ENCODE measurements around the gene POLE4. TPM values are rescaled to one million over a fixed set of nuclear protein-coding genes. Genes with fewer than 3 reads are reported as not detected.

The POLE4 gene
- total RNA-seq, 4 donors from 2014 or later, result 22.3 to 49.5 (median 30.9) TPM

- no peak overlapping the region for H3K27ac ChIP-seq
- H3K36me3 ChIP-seq, result no peaks in the 10 kb centered on the region
- no peaks in the 10 kb centered on the region for H3K4me1 ChIP-seq
- intact Hi-C loops (cut with DNase I; ENCODE audit: low total_unique reads) (no loop called here), in situ Hi-C loops (cut with MboI; ENCODE audit: low sequenced_read_pairs in 4 of 4) (no loop called here)
- no peaks in the 10 kb centered on the region for H3K9me3 ChIP-seq
- H3K27me3 ChIP-seq, result no peaks in the 10 kb centered on the region
- no peak for TF ChIP-seq POLR2A (IDR thresholded peaks at IDR 0.05)
- TF ChIP-seq, protein P1, sequence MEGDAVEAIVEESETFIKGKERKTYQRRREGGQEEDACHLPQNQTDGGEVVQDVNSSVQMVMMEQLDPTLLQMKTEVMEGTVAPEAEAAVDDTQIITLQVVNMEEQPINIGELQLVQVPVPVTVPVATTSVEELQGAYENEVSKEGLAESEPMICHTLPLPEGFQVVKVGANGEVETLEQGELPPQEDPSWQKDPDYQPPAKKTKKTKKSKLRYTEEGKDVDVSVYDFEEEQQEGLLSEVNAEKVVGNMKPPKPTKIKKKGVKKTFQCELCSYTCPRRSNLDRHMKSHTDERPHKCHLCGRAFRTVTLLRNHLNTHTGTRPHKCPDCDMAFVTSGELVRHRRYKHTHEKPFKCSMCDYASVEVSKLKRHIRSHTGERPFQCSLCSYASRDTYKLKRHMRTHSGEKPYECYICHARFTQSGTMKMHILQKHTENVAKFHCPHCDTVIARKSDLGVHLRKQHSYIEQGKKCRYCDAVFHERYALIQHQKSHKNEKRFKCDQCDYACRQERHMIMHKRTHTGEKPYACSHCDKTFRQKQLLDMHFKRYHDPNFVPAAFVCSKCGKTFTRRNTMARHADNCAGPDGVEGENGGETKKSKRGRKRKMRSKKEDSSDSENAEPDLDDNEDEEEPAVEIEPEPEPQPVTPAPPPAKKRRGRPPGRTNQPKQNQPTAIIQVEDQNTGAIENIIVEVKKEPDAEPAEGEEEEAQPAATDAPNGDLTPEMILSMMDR (IDR thresholded peaks at IDR 0.05 in 4 of 5, conservative IDR thresholded peaks at IDR 0.05 in 1 of 5), result no peak
- ATAC-seq (no peak), DNase-seq (no peak)
- no peak overlapping the region for H3K4me3 ChIP-seq
These were observed 16.2 kb upstream of the POLE4 start for GRCh38 chr2:74942263-74942662.

DNA sequence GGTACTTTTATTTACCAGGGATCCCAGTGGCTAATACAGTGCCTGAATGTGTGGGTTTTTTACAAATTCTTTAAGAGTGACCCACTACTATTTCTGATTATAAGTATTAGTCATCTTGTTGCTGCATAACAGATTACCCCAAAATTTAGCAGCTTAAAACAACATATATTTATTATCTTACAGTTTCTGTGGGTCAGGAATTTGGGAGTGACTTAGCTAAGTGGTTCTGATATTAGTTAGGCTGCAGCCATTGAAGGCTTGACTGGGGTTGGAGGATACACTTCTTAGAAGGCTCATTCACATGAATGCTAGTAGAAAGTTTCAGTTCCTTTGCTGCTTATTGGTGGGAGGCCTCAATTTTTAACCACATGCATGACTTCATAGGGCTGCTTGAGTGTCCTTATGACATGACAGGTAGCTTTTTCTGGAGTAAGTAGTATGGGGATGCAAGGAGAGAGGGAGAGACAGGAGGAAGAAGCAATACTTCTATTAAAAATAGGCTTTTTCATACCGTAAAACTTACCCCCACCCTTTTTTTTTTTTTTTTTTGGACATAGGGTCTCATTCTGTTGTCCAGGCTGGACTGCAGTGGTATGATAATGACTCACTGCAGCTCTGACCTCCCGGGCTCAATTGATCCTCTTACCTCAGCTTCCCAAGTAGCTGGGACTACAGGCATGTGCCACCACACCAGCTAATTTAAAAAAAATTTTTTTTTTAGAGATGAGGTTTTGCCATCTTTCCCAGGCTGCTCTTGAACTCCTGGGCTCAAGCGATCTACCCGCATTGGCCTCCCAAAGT, 13.3 kb upstream of the POLE4 start:
- no peak overlapping the region for H3K27ac ChIP-seq
- H3K9me3 ChIP-seq, result no peaks in the 10 kb centered on the region
- no peak overlapping the region for H3K4me3 ChIP-seq
- no peaks in the 10 kb centered on the region for H3K4me1 ChIP-seq
- no peaks in the 10 kb centered on the region for H3K27me3 ChIP-seq
- intact Hi-C loops (cut with DNase I; ENCODE audit: low total_unique reads), result no loop called here
- DNase-seq, result no peak
- H3K36me3 ChIP-seq, result no peaks in the 10 kb centered on the region
- in situ Hi-C loops (cut with MboI; ENCODE audit: low sequenced_read_pairs in 4 of 4), result no loop called here
- no peak for ATAC-seq
- TF ChIP-seq POLR2A (IDR thresholded peaks at IDR 0.05), result no peak
- TF ChIP-seq, protein P1 (IDR thresholded peaks at IDR 0.05 in 4 of 5, conservative IDR thresholded peaks at IDR 0.05 in 1 of 5), result no peak

DNA sequence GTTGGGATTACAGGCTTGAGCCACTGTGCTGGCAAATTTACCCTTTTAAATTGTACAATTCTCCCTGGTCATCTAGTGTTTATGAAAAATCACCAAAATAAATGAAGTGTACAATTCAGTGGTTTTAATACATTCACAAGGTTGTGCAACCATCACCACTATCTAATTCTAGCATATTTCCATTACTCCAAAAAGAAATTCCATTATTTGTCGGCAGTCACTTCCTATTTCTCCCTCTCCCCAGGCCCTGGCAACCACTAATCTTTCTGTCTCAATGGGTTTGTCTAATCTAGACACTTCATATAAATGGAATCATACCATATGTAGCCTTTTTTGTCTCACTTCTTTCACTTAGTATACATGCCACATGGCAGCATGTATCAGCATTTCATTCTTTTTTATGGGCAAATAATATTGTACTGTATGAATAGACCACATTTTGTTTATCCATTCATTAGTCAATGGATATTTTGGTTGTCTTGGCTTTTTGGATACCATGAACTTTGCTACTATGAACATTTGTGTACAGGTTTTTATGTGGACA, 12.6 kb upstream of the POLE4 start:
- DNase-seq (no peak), ATAC-seq (no peak)
- in situ Hi-C loops (cut with MboI; ENCODE audit: low sequenced_read_pairs in 4 of 4), result no loop called here
- Histone ChIP-seq H3K9me3 (no peaks in the 10 kb centered on the region), H3K27me3 (no peaks in the 10 kb centered on the region), H3K36me3 (no peaks in the 10 kb centered on the region), H3K4me1 (no peaks in the 10 kb centered on the region), H3K27ac (no peak overlapping the region), H3K4me3 (no peak overlapping the region)
- TF ChIP-seq, protein P1 (IDR thresholded peaks at IDR 0.05 in 4 of 5, conservative IDR thresholded peaks at IDR 0.05 in 1 of 5), result no peak
- no peak for TF ChIP-seq POLR2A (IDR thresholded peaks at IDR 0.05)
- intact Hi-C loops (cut with DNase I; ENCODE audit: low total_unique reads), result no loop called here

DNA sequence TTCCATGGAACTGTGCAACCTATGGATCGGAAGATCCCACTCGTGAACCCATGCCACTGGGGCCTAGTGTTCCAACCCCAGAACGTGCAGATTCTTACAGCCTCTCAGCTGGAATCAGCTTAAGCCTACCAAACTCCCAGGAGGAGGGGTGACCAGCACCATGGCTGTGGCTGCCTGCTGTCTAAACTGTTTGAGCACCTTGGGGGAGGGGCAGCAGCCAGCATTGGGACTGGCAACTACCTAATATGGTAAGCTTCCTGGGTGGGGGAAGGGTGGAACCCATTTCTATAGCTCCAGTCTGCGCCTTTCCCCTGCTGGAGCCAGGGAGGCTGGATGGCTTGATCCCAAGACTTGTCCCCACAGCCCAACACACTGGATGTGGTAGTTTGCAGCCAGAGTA, 10.7 kb upstream of the POLE4 start:
- Histone ChIP-seq H3K27ac (no peak overlapping the region), H3K4me3 (no peak overlapping the region), H3K36me3 (no peaks in the 10 kb centered on the region), H3K9me3 (no peaks in the 10 kb centered on the region), H3K27me3 (no peaks in the 10 kb centered on the region), H3K4me1 (no peaks in the 10 kb centered on the region)
- intact Hi-C loops (cut with DNase I; ENCODE audit: low total_unique reads) (no loop called here), in situ Hi-C loops (cut with MboI; ENCODE audit: low sequenced_read_pairs in 4 of 4) (no loop called here)
- DNase-seq (no peak), ATAC-seq (no peak)
- TF ChIP-seq POLR2A (IDR thresholded peaks at IDR 0.05), result no peak
- TF ChIP-seq, protein P1 (IDR thresholded peaks at IDR 0.05 in 4 of 5, conservative IDR thresholded peaks at IDR 0.05 in 1 of 5), result no peak
